Endothelial cell of umbilical vein (primary cell): ENCODE results near the gene FAM32A. TPM values are rescaled to one million over a fixed set of nuclear protein-coding genes. Genes with fewer than 3 reads are reported as not detected.

Experiments used
- BruUV-seq: library from RNA; stranded (reverse); fragments of 400-500 nt; replicated peaks from 2 replicates; lab custom pipeline; 2021; lab: Mats Ljungman, UMichigan
- CTCF ChIA-PET: fragments of 300-600, 350-600 bp; sonication (Branson Sonifier 250); formaldehyde crosslinking; loops from one replicate; lab custom pipeline; 2021; ENCODE audit warnings: antibody characterized with exemption, inconsistent platforms; lab: Charles Lee
- POLR2A ChIA-PET: fragments of 300-600, 350-600 bp; sonication (Branson Sonifier 250); formaldehyde crosslinking; loops from one replicate; lab custom pipeline; 2021; ENCODE audit warnings: antibody characterized with exemption, inconsistent platforms; lab: Charles Lee
- DNase-seq: peaks from one replicate; pipeline ENCODE4 v3.0.0-alpha.2; 2011; ENCODE audit warnings: low read depth, low spot score
- FAIRE-seq: peaks from 2 replicates; lab custom pipeline; 2011; peaks lifted over from hg19 to GRCh38; lab: Jason Lieb, UNC
- H2AFZ ChIP-seq: 2 replicates; pipeline ENCODE4 v1.6.0; 2012; ENCODE audit warnings: low read depth, low read length, control low read depth, inconsistent platforms
- H3K27ac ChIP-seq: 2 replicates; pipeline ENCODE4 v1.5.1; 2011; ENCODE audit warnings: low read depth, mild to moderate bottlenecking, control low read depth, low read length, moderate library complexity; ENCODE audit not compliant: insufficient read depth
- H3K27me3 ChIP-seq, 2 experiments: 2 replicates each; pipeline versions ENCODE4 v1.6.0 to v1.6.1; 2011; ENCODE audit warnings: low read length in 2 of 2, mixed read lengths in 1 of 2; ENCODE audit not compliant: control insufficient read depth in 2 of 2, insufficient read depth in 2 of 2
- H3K36me3 ChIP-seq, 2 experiments: 2 replicates in 1 of 2; 3 replicates in 1 of 2; pipeline ENCODE4 v1.5.1; 2011; ENCODE audit warnings: low read length in 2 of 2, mild to moderate bottlenecking in 1 of 2, moderate library complexity in 1 of 2; ENCODE audit not compliant: control insufficient read depth in 2 of 2, insufficient read depth in 2 of 2; ENCODE audit errors: extremely low read depth in 1 of 2
- H3K4me1 ChIP-seq: 3 replicates; pipeline ENCODE4 v1.5.1; 2011; ENCODE audit warnings: mild to moderate bottlenecking, low read length; ENCODE audit not compliant: control insufficient read depth, insufficient read depth; ENCODE audit errors: extremely low read depth
- H3K4me2 ChIP-seq: 2 replicates; pipeline ENCODE4 v1.6.1; 2011; ENCODE audit warnings: low read length, control low read depth, mixed read lengths; ENCODE audit not compliant: insufficient read depth
- H3K4me3 ChIP-seq, 3 experiments: fragments of 200-600 bp in 1 of 3; sonication (generic), shearing (Covaris generic) in 1 of 3; replicated peaks in 1 of 3; 2 replicates each; pipeline ENCODE4 v1.5.1; 2011 to 2016; ENCODE audit warnings: control low read depth in 3 of 3, low read length in 3 of 3, mild to moderate bottlenecking in 2 of 3, inconsistent platforms in 1 of 3, low read depth in 1 of 3, moderate library complexity in 1 of 3; ENCODE audit not compliant: insufficient read depth in 1 of 3
- H3K79me2 ChIP-seq: 2 replicates; pipeline ENCODE4 v1.6.0; 2012; ENCODE audit warnings: low read length, inconsistent platforms; ENCODE audit not compliant: control insufficient read depth, insufficient read depth
- H3K9ac ChIP-seq: replicated peaks from 2 replicates; pipeline ENCODE3; 2011; ENCODE audit warnings: low read length, control low read depth; ENCODE audit not compliant: insufficient read depth; ENCODE audit errors: extremely low read depth
- H3K9me1 ChIP-seq: replicated peaks from 3 replicates; pipeline ENCODE4 v1.6.0; 2011; ENCODE audit warnings: mild to moderate bottlenecking, low read length; ENCODE audit not compliant: control insufficient read depth, insufficient read depth; ENCODE audit errors: extremely low read depth
- H3K9me3 ChIP-seq: replicated peaks from 2 replicates; pipeline ENCODE4 v1.5.1; 2012; ENCODE audit warnings: low read length, inconsistent platforms; ENCODE audit not compliant: control insufficient read depth, insufficient read depth
- H4K20me1 ChIP-seq: replicated peaks from 2 replicates; pipeline ENCODE3; 2011; ENCODE audit warnings: mild to moderate bottlenecking, low read length; ENCODE audit not compliant: control insufficient read depth, insufficient read depth; ENCODE audit errors: extremely low read depth
- FOS ChIP-seq: IDR thresholded peaks from 2 replicates; pipeline ENCODE4 v1.6.1; 2011; ENCODE audit warnings: mild to moderate bottlenecking, low read length, moderate library complexity, borderline replicate concordance; ENCODE audit not compliant: insufficient read depth
- JUN ChIP-seq: IDR thresholded peaks from 2 replicates; pipeline ENCODE4 v1.6.1; 2011; ENCODE audit warnings: borderline replicate concordance, low read depth; ENCODE audit not compliant: insufficient read length, insufficient read depth
- dilution Hi-C: fragments of 300-500 bp; cut with MboI; formaldehyde crosslinking; loops from one replicate; pipeline ENCODE4 v1.15.0; 2019; ENCODE audit warnings: low sequenced_read_pairs; ENCODE audit not compliant: extremely low pct_ligation_motif_present
- intact Hi-C: fragments of 100-400 bp; cut with micrococcal nuclease; formaldehyde crosslinking; loops from one replicate; pipeline ENCODE4 v1.10.0; 2022
- polyA plus RNA-seq, 4 experiments: library from polyadenylated mRNA; depleted of rRNA in 3 of 4; stranded (reverse) in 3 of 4; unstranded in 1 of 4; fragments of >200 nt; gene quantifications; 2 replicates each; pipeline versions ENCODE4 v1.2.1 to v1.2.3, GENCODE V29; 2011 to 2012; ENCODE audit warnings: missing spikeins in 1 of 4
- small RNA-seq: library from RNA; depleted of rRNA; stranded (forward); fragments of <200 nt; gene quantifications from one replicate; pipeline ENCODE3, GENCODE V24; 2012; ENCODE audit warnings: low replicate concordance, low read depth; ENCODE audit not compliant: insufficient read depth, insufficient read length
- total RNA-seq: library from RNA; stranded (reverse); gene quantifications from 2 replicates; pipeline ENCODE4 v1.2.3, GENCODE V29; 2021

Gene FAM32A
- total and polyA plus RNA-seq, 2 donors (not counting 3 experiments of a cell fraction or from before 2014, with no cell fraction given) = 82.8 to 130 TPM

- no peak overlapping the region for H3K4me3 ChIP-seq
- CTCF ChIA-PET = no interaction called here
- H3K9ac ChIP-seq = no peak overlapping the region
- no peaks in the 10 kb centered on the region for H3K79me2 ChIP-seq
- H3K36me3 ChIP-seq = peaks cover 9 to 38% of the 10 kb centered on the region in 2 experiments
- no peaks in the 10 kb centered on the region for H3K9me3 ChIP-seq
- no peak overlapping the region for H3K27ac ChIP-seq
- POLR2A ChIA-PET = no interaction called here
- no peaks in the 10 kb centered on the region for H3K9me1 ChIP-seq
- H3K4me2 ChIP-seq = no peak overlapping the region
- no peak overlapping the region for H2AFZ ChIP-seq
- DNase-seq = no peak
- H3K4me1 ChIP-seq = no peaks in the 10 kb centered on the region
- dilution Hi-C loops = no loop called here
- H3K27me3 ChIP-seq = no peaks in the 10 kb centered on the region
- TF ChIP-seq JUN (no peak), FOS (no peak)
- H4K20me1 ChIP-seq = no peaks in the 10 kb centered on the region
- FAIRE-seq = no peak
- intact Hi-C loops = no loop called here
- no TSS peak for BruUV-seq
Observed at GRCh38 chr19:16235811-16236652, 50.8 kb downstream of the FAM32A start.

Small RNAs within 50 kb of the gene (small RNA-seq; reads per million reads assigned to genes)
- gene RF00017 = not detected

Other genes starting within 250 kb of the FAM32A start
- gene OR10H4, start 236.4 kb upstream of the FAM32A start, total RNA-seq = not detected in 2 replicates
- gene OR10H4, start 236.4 kb upstream of the FAM32A start, polyA plus RNA-seq = not detected in 2 replicates
- 875 and 924 TPM in 2 replicates for gene TPM4, start 108.9 kb upstream of the FAM32A start, total RNA-seq
- gene TPM4, start 108.9 kb upstream of the FAM32A start, polyA plus RNA-seq = 356 and 430 TPM in 2 replicates
- gene RAB8A, start 73.5 kb upstream of the FAM32A start, total RNA-seq = 98.9 and 107 TPM in 2 replicates
- 62.1 and 81.5 TPM in 2 replicates for gene RAB8A, start 73.5 kb upstream of the FAM32A start, polyA plus RNA-seq
- not detected in 2 replicates for gene HSH2D, start 41.7 kb upstream of the FAM32A start, total RNA-seq
- gene HSH2D, start 41.7 kb upstream of the FAM32A start, polyA plus RNA-seq = not detected in 2 replicates
- not detected in 2 replicates for gene CIB3, start 11.9 kb upstream of the FAM32A start, total RNA-seq
- not detected in 2 replicates for gene CIB3, start 11.9 kb upstream of the FAM32A start, polyA plus RNA-seq
- gene AP1M1, start 12.5 kb downstream of the FAM32A start, total RNA-seq = 114 and 129 TPM in 2 replicates
- gene AP1M1, start 12.5 kb downstream of the FAM32A start, polyA plus RNA-seq = 99.3 and 110 TPM in 2 replicates
- 23.4 and 37.7 TPM in 2 replicates for gene KLF2, start 139.4 kb downstream of the FAM32A start, total RNA-seq
- gene KLF2, start 139.4 kb downstream of the FAM32A start, polyA plus RNA-seq = 30.3 and 30.6 TPM in 2 replicates